Adrenal gland (tissue), 12 donors: ENCODE measurements around the gene ATXN1. TPM values are rescaled to one million over a fixed set of nuclear protein-coding genes. Genes with fewer than 3 reads are reported as not detected.

Experiments
- DNase-seq, 7 donors: peaks; one replicate each; pipeline ENCODE4 v3.0.0-alpha.2; 2019 to 2020
- H3K27ac ChIP-seq, 5 donors: fragments of 200-600 bp; sonication (generic) in 4 of 5; 1 replicate in 3 of 5; 2 replicates in 2 of 5; pipeline versions ENCODE4 v1.5.1 to v1.8.0; 2016 to 2020; ENCODE audit warnings: mild to moderate bottlenecking in 1 of 5
- H3K27me3 ChIP-seq: fragments of 200-600 bp; 2 replicates; pipeline ENCODE4 v1.8.0; 2021
- H3K36me3 ChIP-seq, 2 donors: fragments of 200-600 bp; replicated peaks in 1 of 2; 1 replicate in 1 of 2; 2 replicates in 1 of 2; pipeline versions ENCODE4 v1.5.1 to v1.8.0; 2018 to 2022
- H3K4me1 ChIP-seq, 2 donors: fragments of 200-600 bp; replicated peaks in 1 of 2; 1 replicate in 1 of 2; 2 replicates in 1 of 2; pipeline versions ENCODE4 v1.5.1 to v1.8.0; 2018 to 2021
- H3K4me3 ChIP-seq, 4 donors: fragments of 200-600 bp; sonication (generic) in 3 of 4; one replicate each; pipeline ENCODE4 v1.5.1; 2016 to 2018
- H3K9me3 ChIP-seq, 3 donors: fragments of 200-600 bp; sonication (generic) in 1 of 3; replicated peaks in 1 of 3; 1 replicate in 2 of 3; 2 replicates in 1 of 3; pipeline versions ENCODE4 v1.5.1 to v1.8.0; 2016 to 2021
- POLR2A ChIP-seq, 2 donors: fragments of 450-650 bp; IDR thresholded peaks; one replicate each; pipeline ENCODE4 v1.6.1; 2017; ENCODE audit warnings: antibody characterized with exemption in 2 of 2, mild to moderate bottlenecking in 2 of 2, moderate library complexity in 1 of 2
- WGBS, 4 donors: extraction: QIAGEN DNeasy Blood & Tissue Kit in 2 of 4; methylation state at CpG; one replicate each; pipeline versions ENCODE4 v1.1.5 to v1.1.7; 2013 to 2017; 5-methylcytosine and 5-hydroxymethylcytosine counted together
- intact Hi-C, 2 donors: fragments of 100-400 bp; cut with DNase I; formaldehyde crosslinking; loops; one replicate each; pipeline versions ENCODE4 v1.14.1 to v1.15.0; 2022 to 2023
- polyA plus RNA-seq, 3 donors: library from polyadenylated mRNA; stranded (reverse); fragments of 200-250 nt in 2 of 3; fragments of 350-450 nt in 1 of 3; fragmentation: Illumina TruSeq in 1 of 3; extraction: RNeasy Lipid Tissue Mini Kit (QIAGEN cat#74804) in 1 of 3; gene quantifications; one replicate each; pipeline ENCODE4 v1.2.3, GENCODE V29; 2013 to 2014
- total RNA-seq, 9 donors: library from RNA; depleted of rRNA in 4 of 9; stranded (reverse); fragments of >200 nt in 4 of 9; fragments of 120-200 nt in 1 of 9; fragmentation: NEBNext Ultra II Directional in 1 of 9; extraction: Animal tissue kit (Norgen Biotek cat#: 25700) in 1 of 9; gene quantifications; one replicate each; pipeline versions ENCODE4 v1.1.0 to v1.2.4, GENCODE V29; 2013 to 2023
- TF ChIP-seq, protein P1 (sequence below), 6 experiments: fragments of 450-650 bp in 4 of 6; fragments of 200-600 bp in 2 of 6; sonication (generic) in 1 of 6; IDR thresholded peaks; 1 replicate in 5 of 6; 2 replicates in 1 of 6; pipeline versions ENCODE4 v1.5.1 to v1.8.0; 2016 to 2021; ENCODE audit warnings: antibody characterized with exemption in 6 of 6, mild to moderate bottlenecking in 2 of 6, moderate library complexity in 1 of 6
- donor health status: healthy with polysubstance abuse.
- donor health status: Bipolar disorder and iron deficiency.
- donor health status: DM: yes; HTN: yes; CAD: no.
- donor health status: DM: no; HTN: no; CAD: no.
- donor health status: DM: no; HTN: no; CAD: no.
- donor health status: DM: yes; HTN: yes; CAD: no.

The ATXN1 gene
- total and polyA plus RNA-seq, 12 donors: 3.4 to 51.3 (median 25.4) TPM

- H3K4me1 ChIP-seq: no peaks in the 10 kb centered on the region
- H3K27me3 ChIP-seq: no peaks in the 10 kb centered on the region
- TF ChIP-seq, protein P1, sequence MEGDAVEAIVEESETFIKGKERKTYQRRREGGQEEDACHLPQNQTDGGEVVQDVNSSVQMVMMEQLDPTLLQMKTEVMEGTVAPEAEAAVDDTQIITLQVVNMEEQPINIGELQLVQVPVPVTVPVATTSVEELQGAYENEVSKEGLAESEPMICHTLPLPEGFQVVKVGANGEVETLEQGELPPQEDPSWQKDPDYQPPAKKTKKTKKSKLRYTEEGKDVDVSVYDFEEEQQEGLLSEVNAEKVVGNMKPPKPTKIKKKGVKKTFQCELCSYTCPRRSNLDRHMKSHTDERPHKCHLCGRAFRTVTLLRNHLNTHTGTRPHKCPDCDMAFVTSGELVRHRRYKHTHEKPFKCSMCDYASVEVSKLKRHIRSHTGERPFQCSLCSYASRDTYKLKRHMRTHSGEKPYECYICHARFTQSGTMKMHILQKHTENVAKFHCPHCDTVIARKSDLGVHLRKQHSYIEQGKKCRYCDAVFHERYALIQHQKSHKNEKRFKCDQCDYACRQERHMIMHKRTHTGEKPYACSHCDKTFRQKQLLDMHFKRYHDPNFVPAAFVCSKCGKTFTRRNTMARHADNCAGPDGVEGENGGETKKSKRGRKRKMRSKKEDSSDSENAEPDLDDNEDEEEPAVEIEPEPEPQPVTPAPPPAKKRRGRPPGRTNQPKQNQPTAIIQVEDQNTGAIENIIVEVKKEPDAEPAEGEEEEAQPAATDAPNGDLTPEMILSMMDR (IDR thresholded peaks at IDR 0.05): no peak
- TF ChIP-seq POLR2A (IDR thresholded peaks at IDR 0.05): no peak
- 72 to 77% (median 75%) methylated on average over 11 of the region's 11 CpGs for WGBS, 4 donors
- no peak overlapping the region for H3K27ac ChIP-seq
- H3K4me3 ChIP-seq: no peak overlapping the region
- H3K9me3 ChIP-seq: no peaks in the 10 kb centered on the region
- intact Hi-C loops: no loop called here
- no peaks in the 10 kb centered on the region for H3K36me3 ChIP-seq
- no peak for DNase-seq
These were observed 264.1 kb downstream of the ATXN1 start for GRCh38 chr6:16496991-16497801.

DNA sequence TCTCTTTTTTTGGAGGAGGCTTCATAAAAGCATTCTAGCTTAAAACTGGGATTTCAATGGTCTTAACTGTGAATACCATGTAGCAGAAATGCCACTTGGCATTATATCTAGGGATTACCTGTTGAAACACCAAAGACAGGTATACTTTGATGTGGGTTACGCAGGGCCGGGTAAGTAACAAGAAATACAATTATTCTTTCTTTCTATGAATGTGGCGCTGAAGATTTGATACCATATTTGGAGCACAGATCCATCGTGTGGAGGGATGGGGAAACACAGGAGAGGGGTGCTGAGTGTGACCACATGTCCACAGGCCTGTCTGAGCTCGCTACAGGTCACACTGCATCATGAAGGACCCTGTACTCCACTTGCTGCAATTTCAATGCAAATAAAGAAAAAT is 265.1 kb downstream of the ATXN1 start:
- no peaks in the 10 kb centered on the region for H3K4me1 ChIP-seq
- H3K27me3 ChIP-seq: no peaks in the 10 kb centered on the region
- H3K27ac ChIP-seq: no peak overlapping the region
- no peak for DNase-seq
- intact Hi-C loops: no loop called here
- TF ChIP-seq POLR2A (IDR thresholded peaks at IDR 0.05): no peak
- TF ChIP-seq, protein P1 (IDR thresholded peaks at IDR 0.05): no peak
- H3K36me3 ChIP-seq: no peaks in the 10 kb centered on the region
- WGBS, 4 donors: 92 to 95% (median 93%) methylated on average over 5 of the region's 5 CpGs
- no peak overlapping the region for H3K4me3 ChIP-seq
- H3K9me3 ChIP-seq: no peaks in the 10 kb centered on the region

DNA sequence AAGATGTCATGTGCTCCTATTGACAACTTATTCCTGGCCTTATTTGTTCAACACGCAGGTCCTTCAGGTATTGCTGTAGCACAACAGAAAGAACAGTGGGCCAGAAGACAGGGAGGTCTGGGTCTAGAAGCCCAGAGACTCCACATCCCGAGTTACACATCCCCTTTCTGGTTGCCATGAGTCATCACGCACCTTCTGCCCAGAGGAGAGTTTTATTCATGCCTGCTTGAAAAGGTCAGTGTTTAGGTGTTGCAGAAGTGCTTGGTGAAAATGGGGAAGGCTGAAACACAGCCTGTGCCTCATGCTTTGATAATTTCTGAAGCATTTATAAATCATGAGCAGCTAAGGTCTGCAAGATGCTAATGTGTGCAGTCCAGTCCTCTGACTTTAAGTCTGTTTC is 266.5 kb downstream of the ATXN1 start:
- H3K27ac ChIP-seq: no peak overlapping the region
- no peaks in the 10 kb centered on the region for H3K27me3 ChIP-seq
- no peaks in the 10 kb centered on the region for H3K4me1 ChIP-seq
- intact Hi-C loops: no loop called here
- no peaks in the 10 kb centered on the region for H3K36me3 ChIP-seq
- no peak overlapping the region for H3K4me3 ChIP-seq
- WGBS, 4 donors: 56 to 78% (median 71%) methylated on average over 3 of the region's 3 CpGs
- TF ChIP-seq POLR2A (IDR thresholded peaks at IDR 0.05): no peak
- TF ChIP-seq, protein P1 (IDR thresholded peaks at IDR 0.05): no peak
- no peak for DNase-seq
- H3K9me3 ChIP-seq: no peaks in the 10 kb centered on the region

GRCh38 chr6:16493802-16494201 is 267.5 kb downstream of the ATXN1 start:
- no peaks in the 10 kb centered on the region for H3K36me3 ChIP-seq
- H3K27me3 ChIP-seq: no peaks in the 10 kb centered on the region
- H3K9me3 ChIP-seq: no peaks in the 10 kb centered on the region
- intact Hi-C loops: no loop called here
- TF ChIP-seq, protein P1 (IDR thresholded peaks at IDR 0.05): no peak
- TF ChIP-seq POLR2A (IDR thresholded peaks at IDR 0.05): no peak
- H3K27ac ChIP-seq: no peak overlapping the region
- no peaks in the 10 kb centered on the region for H3K4me1 ChIP-seq
- no peak for DNase-seq
- H3K4me3 ChIP-seq: no peak overlapping the region
